ENCODE data around the gene IL36A. TPM values are rescaled to one million over a fixed set of nuclear protein-coding genes. Genes with fewer than 3 reads are reported as not detected.

IL36A gene
- total RNA-seq, 1 donor from 2014 or later, result not detected

DNA sequence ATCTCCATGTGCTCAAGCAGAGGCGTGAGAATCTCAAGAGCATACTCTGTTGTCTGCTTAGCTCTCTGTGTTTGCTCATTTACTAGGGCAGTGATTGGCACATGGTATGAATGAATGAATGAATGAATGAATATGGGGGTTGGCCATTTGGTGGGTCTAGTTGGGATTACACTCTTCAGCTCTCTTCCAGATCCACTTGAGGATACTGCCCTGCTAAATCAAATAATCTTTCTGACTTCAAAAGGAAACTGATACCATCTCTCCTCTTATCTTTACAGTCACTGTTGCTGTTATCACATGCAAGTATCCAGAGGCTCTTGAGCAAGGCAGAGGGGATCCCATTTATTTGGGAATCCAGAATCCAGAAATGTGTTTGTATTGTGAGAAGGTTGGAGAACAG, 25.5 kb upstream of the IL36A start:
- TF ChIP-seq, protein P1, sequence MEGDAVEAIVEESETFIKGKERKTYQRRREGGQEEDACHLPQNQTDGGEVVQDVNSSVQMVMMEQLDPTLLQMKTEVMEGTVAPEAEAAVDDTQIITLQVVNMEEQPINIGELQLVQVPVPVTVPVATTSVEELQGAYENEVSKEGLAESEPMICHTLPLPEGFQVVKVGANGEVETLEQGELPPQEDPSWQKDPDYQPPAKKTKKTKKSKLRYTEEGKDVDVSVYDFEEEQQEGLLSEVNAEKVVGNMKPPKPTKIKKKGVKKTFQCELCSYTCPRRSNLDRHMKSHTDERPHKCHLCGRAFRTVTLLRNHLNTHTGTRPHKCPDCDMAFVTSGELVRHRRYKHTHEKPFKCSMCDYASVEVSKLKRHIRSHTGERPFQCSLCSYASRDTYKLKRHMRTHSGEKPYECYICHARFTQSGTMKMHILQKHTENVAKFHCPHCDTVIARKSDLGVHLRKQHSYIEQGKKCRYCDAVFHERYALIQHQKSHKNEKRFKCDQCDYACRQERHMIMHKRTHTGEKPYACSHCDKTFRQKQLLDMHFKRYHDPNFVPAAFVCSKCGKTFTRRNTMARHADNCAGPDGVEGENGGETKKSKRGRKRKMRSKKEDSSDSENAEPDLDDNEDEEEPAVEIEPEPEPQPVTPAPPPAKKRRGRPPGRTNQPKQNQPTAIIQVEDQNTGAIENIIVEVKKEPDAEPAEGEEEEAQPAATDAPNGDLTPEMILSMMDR (IDR thresholded peaks at IDR 0.05), result no peak
- Histone ChIP-seq H3K4me3 (no peak overlapping the region), H3K36me3 (no peaks in the 10 kb centered on the region), H3K27me3 (ENCODE audit: low read depth) (no peaks in the 10 kb centered on the region), H3K4me1 (no peaks in the 10 kb centered on the region), H3K27ac (no peak overlapping the region), H3K9me3 (no peaks in the 10 kb centered on the region)
- intact Hi-C loops (cut with DNase I), result no loop called here
- ATAC-seq (no peak), DNase-seq (no peak)

DNA sequence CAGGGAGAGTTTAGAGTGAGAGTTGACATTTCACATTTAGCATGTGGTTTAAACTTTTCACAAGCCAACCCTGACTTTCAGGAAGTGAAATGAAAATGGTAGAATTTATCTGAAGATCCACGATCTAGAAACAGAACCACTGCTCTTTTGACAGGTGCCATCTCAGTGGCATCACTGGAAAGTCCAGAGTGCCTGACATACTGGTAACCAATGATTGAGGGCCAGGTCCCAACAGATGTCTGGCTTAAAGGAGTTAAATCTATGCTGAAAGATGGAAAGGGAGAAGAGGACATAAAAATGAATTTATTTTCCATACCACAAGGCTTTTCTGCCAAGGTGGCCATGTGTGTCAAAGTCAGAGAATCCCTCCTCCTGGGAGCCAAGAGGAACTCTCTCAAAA, 24.7 kb upstream of the IL36A start:
- no peaks in the 10 kb centered on the region for H3K36me3 ChIP-seq
- no peaks in the 10 kb centered on the region for H3K9me3 ChIP-seq
- no peak overlapping the region for H3K4me3 ChIP-seq
- H3K4me1 ChIP-seq, result no peaks in the 10 kb centered on the region
- TF ChIP-seq, protein P1 (IDR thresholded peaks at IDR 0.05), result no peak
- ATAC-seq, result no peak
- DNase-seq, result no peak
- intact Hi-C loops (cut with DNase I), result no loop called here
- H3K27ac ChIP-seq, result no peak overlapping the region
- H3K27me3 ChIP-seq (ENCODE audit: low read depth), result no peaks in the 10 kb centered on the region

DNA sequence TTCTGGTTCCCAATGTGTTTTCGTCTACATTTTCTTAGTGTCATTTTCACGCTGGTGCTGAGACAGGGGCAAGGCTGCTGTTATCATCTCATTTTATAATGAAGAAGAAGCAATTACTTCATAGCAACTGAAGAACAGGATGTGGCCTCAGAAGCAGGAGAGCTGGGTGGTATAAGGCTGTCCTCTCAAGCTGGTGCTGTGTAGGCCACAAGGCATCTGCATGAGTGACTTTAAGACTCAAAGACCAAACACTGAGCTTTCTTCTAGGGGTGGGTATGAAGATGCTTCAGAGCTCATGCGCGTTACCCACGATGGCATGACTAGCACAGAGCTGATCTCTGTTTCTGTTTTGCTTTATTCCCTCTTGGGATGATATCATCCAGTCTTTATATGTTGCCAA, 20.2 kb upstream of the IL36A start:
- DNase-seq (no peak), ATAC-seq (no peak)
- Histone ChIP-seq H3K4me1 (no peaks in the 10 kb centered on the region), H3K27me3 (ENCODE audit: low read depth) (no peaks in the 10 kb centered on the region), H3K27ac (no peak overlapping the region), H3K36me3 (no peaks in the 10 kb centered on the region), H3K9me3 (peaks cover 2% of the 10 kb centered on the region), H3K4me3 (no peak overlapping the region)
- TF ChIP-seq, protein P1 (IDR thresholded peaks at IDR 0.05), result no peak
- intact Hi-C loops (cut with DNase I), result no loop called here

DNA sequence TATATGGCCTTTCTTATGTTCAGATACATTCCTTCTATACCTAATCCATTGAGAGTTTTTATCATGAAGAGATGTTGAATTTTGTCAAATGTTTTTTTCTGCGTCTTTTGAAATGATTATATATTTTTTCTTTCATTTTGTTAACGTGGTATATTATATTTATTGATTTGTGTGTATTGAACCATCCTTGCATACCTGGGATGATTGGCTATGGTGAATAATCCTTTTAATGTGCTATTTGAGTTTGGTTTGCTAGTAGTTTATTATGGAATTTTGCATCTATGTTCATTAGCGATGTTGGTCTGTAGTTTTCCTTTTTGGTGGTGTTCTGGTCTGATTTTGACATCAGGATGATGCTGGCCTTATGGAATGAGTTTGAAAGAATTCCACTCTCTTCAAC, 15.6 kb upstream of the IL36A start:
- Histone ChIP-seq H3K4me1 (no peaks in the 10 kb centered on the region), H3K4me3 (no peak overlapping the region), H3K27me3 (ENCODE audit: low read depth) (no peaks in the 10 kb centered on the region), H3K36me3 (no peaks in the 10 kb centered on the region), H3K9me3 (peaks cover 15% of the 10 kb centered on the region), H3K27ac (no peak overlapping the region)
- ATAC-seq (no peak), DNase-seq (no peak)
- intact Hi-C loops (cut with DNase I), result no loop called here
- TF ChIP-seq, protein P1 (IDR thresholded peaks at IDR 0.05), result no peak

DNA sequence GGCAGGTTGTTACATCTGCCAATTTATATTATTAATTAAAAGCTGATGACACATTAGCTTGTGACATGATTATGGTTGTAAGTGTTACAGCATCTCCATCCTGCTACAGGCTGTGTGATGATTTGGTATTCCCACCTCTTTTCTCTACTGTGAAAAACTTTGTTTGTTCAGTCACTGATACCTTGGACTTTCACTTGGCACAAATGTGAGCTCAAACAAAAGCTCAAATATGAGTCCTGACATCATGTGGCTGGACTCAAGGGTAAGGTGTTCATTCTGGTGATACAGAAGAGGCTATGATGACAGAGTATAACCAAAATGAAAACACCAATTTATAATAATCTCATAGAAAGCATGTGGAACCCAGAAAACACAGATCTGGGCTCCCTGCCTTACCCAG, 11.4 kb upstream of the IL36A start:
- DNase-seq (no peak), ATAC-seq (no peak)

More for the DNA sequence above, 11.4 kb upstream of the IL36A start:
- Histone ChIP-seq H3K9me3 (peaks cover 15% of the 10 kb centered on the region), H3K4me3 (no peak overlapping the region), H3K4me1 (no peaks in the 10 kb centered on the region), H3K27ac (no peak overlapping the region), H3K27me3 (ENCODE audit: low read depth) (no peaks in the 10 kb centered on the region), H3K36me3 (no peaks in the 10 kb centered on the region)
- TF ChIP-seq, protein P1 (IDR thresholded peaks at IDR 0.05), result no peak
- intact Hi-C loops (cut with DNase I), result no loop called here

Measured in lower lobe of right lung (tissue), 2 donors.